H1 (cell line): ENCODE data around the gene ASF1B.

ENCODE experiments used
- CTCF ChIP-seq, 3 experiments: IDR thresholded peaks; 1 replicate in 2 of 3; 2 replicates in 1 of 3; pipeline versions ENCODE4 v1.5.1 to v1.6.1; 2011; ENCODE audit warnings: low read length in 3 of 3, mild to moderate bottlenecking in 3 of 3, inconsistent platforms in 2 of 3, low read depth in 1 of 3, moderate library complexity in 1 of 3; ENCODE audit not compliant: insufficient read depth in 1 of 3; ENCODE audit errors: control extremely low read depth in 1 of 3
- EGR1 ChIP-seq: IDR thresholded peaks from 2 replicates; pipeline ENCODE4 v1.6.1; 2011; ENCODE audit warnings: low read depth, low read length, borderline replicate concordance
- JUND ChIP-seq: IDR thresholded peaks from 2 replicates; pipeline ENCODE4 v1.6.1; 2011; ENCODE audit warnings: mild to moderate bottlenecking, improper control_type of control experiment, low read length
- MAX ChIP-seq: IDR thresholded peaks from 2 replicates; pipeline ENCODE4 v1.6.1; 2012; ENCODE audit warnings: inconsistent platforms
- NRF1 ChIP-seq: IDR thresholded peaks from 2 replicates; pipeline ENCODE4 v1.6.1; 2011; ENCODE audit warnings: mild to moderate bottlenecking, low read depth, low read length, improper control_type of control experiment
- POLR2A ChIP-seq, 2 experiments: IDR thresholded peaks; 1 replicate in 1 of 2; 2 replicates in 1 of 2; pipeline ENCODE4 v1.6.1; 2011; ENCODE audit warnings: low read depth in 2 of 2, low read length in 2 of 2, mild to moderate bottlenecking in 2 of 2; ENCODE audit errors: control extremely low read depth in 1 of 2

- TF ChIP-seq CTCF (IDR thresholded peaks at IDR 0.05; ENCODE audit: control extremely low read depth in 1 of 3, insufficient read depth in 1 of 3, low read depth in 1 of 3, low read length in 3 of 3) (no peak), NRF1 (no peak), POLR2A (IDR thresholded peaks at IDR 0.05; ENCODE audit: control extremely low read depth in 1 of 2, low read depth in 2 of 2, low read length in 2 of 2) (no peak), MAX (no peak), EGR1 (no peak), JUND (no peak)
These were observed 13.2 kb upstream of the ASF1B start for GRCh38 chr19:14149509-14149994.
